AG09309 (cell line): Measurements from ENCODE around the gene LLGL2.

Source experiments
- DNase-seq: peaks from one replicate; pipeline ENCODE4 v3.0.0-alpha.2; 2010; ENCODE audit warnings: low read depth
- H3K4me3 ChIP-seq: 2 replicates; pipeline ENCODE4 v1.5.1; 2011; ENCODE audit warnings: mild to moderate bottlenecking, low read depth, low read length, moderate library complexity; ENCODE audit not compliant: control insufficient read depth
- TF ChIP-seq, protein P1 (sequence below): IDR thresholded peaks from 2 replicates; pipeline ENCODE4 v1.5.1; 2011; ENCODE audit warnings: mild to moderate bottlenecking, low read depth, low read length, inconsistent platforms; ENCODE audit not compliant: insufficient read depth, control insufficient read depth; ENCODE audit errors: missing control alignments

LLGL2 gene

DNA sequence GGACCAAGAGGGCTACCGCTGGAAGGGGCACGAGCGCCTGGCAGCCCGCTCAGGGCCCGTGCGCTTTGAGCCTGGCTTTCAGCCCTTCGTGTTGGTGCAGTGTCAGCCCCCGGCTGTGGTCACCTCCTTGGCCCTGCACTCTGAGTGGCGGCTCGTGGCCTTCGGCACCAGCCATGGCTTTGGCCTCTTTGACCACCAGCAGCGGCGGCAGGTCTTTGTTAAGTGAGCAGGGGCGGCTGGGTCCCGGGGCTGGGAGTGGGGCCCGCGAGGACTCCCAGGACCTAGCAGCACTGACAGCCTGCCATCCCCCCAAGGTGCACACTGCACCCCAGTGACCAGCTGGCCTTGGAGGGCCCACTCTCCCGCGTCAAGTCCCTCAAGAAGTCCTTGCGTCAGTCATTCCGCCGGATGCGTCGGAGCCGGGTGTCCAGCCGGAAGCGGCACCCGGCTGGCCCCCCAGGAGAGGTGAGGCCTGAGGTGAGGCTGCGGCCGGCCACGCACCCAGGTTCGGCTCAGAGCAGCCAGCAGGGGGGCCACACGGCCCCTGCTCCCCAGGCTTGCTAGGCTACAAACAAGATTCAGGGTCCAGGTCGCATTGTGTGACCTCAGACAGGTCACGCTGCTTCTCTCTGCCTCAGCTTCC lies 44.7 kb downstream of the LLGL2 start:
- DNase-seq, result no peak
- H3K4me3 ChIP-seq, result no peak overlapping the region
- TF ChIP-seq, protein P1, sequence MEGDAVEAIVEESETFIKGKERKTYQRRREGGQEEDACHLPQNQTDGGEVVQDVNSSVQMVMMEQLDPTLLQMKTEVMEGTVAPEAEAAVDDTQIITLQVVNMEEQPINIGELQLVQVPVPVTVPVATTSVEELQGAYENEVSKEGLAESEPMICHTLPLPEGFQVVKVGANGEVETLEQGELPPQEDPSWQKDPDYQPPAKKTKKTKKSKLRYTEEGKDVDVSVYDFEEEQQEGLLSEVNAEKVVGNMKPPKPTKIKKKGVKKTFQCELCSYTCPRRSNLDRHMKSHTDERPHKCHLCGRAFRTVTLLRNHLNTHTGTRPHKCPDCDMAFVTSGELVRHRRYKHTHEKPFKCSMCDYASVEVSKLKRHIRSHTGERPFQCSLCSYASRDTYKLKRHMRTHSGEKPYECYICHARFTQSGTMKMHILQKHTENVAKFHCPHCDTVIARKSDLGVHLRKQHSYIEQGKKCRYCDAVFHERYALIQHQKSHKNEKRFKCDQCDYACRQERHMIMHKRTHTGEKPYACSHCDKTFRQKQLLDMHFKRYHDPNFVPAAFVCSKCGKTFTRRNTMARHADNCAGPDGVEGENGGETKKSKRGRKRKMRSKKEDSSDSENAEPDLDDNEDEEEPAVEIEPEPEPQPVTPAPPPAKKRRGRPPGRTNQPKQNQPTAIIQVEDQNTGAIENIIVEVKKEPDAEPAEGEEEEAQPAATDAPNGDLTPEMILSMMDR, result no peak

DNA sequence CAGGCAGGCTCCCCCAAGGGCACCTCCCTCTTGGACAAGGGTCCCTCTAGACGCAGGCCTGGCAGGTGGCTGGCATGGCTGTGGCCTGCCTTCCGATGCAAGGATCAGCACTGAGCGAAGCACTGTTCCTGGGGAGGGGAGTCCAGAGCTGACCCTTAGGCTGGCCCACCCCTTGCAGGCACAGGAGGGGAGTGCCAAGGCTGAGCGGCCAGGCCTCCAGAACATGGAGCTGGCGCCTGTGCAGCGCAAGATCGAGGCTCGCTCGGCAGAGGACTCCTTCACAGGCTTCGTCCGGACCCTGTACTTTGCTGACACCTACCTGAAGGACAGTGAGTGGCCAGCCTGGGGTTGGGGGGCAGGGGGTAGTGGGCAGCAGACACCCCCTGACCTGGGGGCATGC lies 45.3 kb downstream of the LLGL2 start:
- no peak for DNase-seq
- H3K4me3 ChIP-seq, result no peak overlapping the region

DNA sequence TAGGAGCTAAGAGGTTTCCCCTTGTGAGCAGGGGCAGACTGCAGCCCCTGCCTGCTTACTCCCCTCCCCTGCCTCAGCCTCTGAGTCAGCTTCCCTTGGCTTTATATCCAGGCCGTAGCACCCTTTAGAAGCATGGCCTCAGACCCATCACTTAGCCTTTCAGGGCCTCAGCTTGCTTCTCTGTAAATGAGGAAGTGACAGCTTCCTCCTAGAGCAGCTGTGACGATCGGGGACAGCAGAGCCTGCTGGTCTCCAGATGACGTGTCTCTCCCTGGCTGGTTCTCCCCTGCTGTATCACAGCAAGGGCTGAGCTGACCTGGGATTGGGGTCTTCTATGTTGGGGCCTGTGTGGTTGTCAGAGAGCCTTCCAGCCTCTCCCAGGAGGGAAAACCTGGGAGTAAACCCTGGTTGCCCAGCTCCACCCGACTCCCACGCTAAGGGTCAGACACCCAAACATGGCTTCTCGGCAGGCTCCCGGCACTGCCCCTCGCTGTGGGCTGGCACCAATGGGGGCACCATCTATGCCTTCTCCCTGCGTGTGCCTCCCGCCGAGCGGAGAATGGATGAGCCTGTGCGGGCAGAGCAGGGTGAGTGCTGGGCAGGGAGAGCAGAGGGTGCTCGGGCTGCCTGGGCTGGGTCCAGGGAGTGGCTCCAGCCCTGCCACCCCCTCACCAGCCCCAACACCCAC lies 45.8 kb downstream of the LLGL2 start:
- H3K4me3 ChIP-seq, result no peak overlapping the region
- TF ChIP-seq, protein P1, result no peak
- DNase-seq, result no peak

More for the DNA sequence above, 45.3 kb downstream of the LLGL2 start:
- TF ChIP-seq, protein P1, result no peak

DNA sequence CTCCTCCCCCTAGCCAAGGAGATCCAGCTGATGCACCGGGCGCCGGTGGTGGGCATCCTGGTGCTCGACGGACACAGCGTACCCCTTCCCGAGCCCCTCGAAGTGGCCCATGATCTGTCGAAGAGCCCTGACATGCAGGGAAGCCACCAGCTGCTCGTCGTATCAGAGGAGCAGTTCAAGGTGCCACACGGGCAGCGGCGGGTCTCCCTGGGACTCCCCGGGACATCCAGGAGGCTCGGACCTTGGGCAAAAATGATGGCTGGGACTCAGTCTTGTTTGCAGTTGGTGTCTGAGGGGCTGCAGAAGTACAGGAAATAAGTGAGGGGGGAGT lies 46.4 kb downstream of the LLGL2 start:
- TF ChIP-seq, protein P1, result no peak
- no peak overlapping the region for H3K4me3 ChIP-seq
- DNase-seq, result no peak

DNA sequence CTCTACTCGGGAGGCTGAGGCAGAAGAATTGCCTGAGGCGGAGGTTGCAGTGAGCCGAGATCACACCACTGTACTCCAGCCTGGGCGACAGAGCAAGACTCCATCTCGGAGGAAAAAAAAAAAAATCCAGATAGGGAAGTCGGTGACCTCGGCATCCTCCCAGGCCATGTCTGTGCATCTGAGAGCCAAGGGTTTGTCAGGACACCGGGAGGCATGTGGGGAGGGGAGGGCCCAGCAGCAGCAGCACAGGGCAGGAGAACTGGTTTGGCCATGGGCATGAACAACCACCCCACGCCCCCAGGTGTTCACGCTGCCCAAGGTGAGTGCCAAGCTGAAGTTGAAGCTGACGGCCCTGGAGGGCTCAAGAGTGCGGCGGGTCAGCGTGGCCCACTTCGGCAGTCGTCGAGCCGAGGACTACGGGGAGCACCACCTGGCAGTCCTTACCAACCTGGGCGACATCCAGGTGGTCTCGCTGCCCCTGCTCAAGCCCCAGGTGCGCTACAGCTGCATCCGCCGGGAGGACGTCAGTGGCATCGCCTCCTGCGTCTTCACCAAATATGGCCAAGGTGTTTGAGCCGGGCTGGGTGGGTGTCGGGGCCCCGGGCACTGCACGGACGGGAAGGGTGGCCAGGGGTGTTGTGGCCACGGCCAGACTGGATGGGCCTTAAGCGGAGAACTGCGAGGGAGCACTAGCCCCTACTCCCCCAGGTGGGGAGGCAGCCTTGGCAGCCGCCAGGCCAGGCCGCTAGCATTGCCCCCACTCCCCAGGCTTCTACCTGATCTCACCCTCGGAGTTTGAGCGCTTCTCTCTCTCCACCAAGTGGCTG lies 47.4 kb downstream of the LLGL2 start:
- H3K4me3 ChIP-seq, result no peak overlapping the region
- TF ChIP-seq, protein P1, result no peak
- DNase-seq, result no peak

DNA sequence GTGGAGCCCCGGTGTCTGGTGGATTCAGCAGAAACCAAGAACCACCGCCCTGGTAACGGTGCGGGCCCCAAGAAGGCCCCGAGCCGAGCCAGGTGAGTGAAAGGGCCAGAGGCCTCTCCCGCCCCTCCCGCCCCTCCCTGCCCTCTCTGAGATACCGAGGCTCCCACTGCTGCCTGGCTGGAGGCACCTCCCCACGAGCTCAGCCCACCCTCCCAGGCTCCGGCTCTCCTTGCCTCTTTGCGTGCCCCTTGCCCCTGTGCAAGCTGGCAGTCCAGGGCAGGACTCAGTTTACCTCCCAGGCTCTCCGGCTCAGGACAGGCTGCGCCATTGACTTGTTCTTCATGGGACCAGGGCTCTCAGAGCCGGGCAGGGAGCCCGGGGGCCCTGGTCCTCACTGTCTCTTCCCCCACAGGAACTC lies 48.1 kb downstream of the LLGL2 start:
- no peak overlapping the region for H3K4me3 ChIP-seq
- TF ChIP-seq, protein P1, result no peak
- no peak for DNase-seq
